GM12878 (cell line): ENCODE data around the gene NFS1. TPM values are rescaled to one million over a fixed set of nuclear protein-coding genes. Genes with fewer than 3 reads are reported as not detected.

Experiments
- ATAC-seq: fragments of 200-7000 bp; cut with Tn5 transposase; 3 replicates; pipeline ENCODE4 v1.9.1; 2020; ENCODE audit warnings: mild to moderate bottlenecking, moderate library complexity
- BruUV-seq: library from RNA; stranded (reverse); fragments of 400-500 nt; replicated peaks from 2 replicates; lab custom pipeline; 2021; lab: Mats Ljungman, UMichigan
- CTCF ChIA-PET: fragments of 300-600 bp; sonication (Branson Sonifier 250); formaldehyde crosslinking; extraction: SDS; loops from one replicate; lab custom pipeline; 2021; ENCODE audit warnings: inconsistent platforms; lab: Yijun Ruan, JAX
- POLR2A ChIA-PET: fragments of 350-600 bp; formaldehyde crosslinking; extraction: SDS; loops from one replicate; lab custom pipeline; 2021; ENCODE audit warnings: inconsistent platforms; lab: Charles Lee
- RAD21 ChIA-PET: fragments of 300-600 bp; sonication (Branson Sonifier 250); formaldehyde crosslinking; loops from one replicate; lab custom pipeline; 2023; ENCODE audit warnings: antibody characterized with exemption; ENCODE audit not compliant: unreplicated experiment; lab: Charles Lee
- SMC1A ChIA-PET: fragments of 300-600 bp; sonication (Branson Sonifier 250); formaldehyde crosslinking; loops from one replicate; lab custom pipeline; 2023; ENCODE audit not compliant: unreplicated experiment, uncharacterized antibody; lab: Charles Lee
- DNase-seq: peaks from one replicate; pipeline ENCODE4 v3.0.0-alpha.2; 2011; ENCODE audit warnings: low read depth, low spot score
- FAIRE-seq: peaks from 3 replicates; lab custom pipeline; 2011; peaks lifted over from hg19 to GRCh38; lab: Jason Lieb, UNC
- H2AFZ ChIP-seq: 2 replicates; pipeline ENCODE4 v1.6.0; 2011; ENCODE audit warnings: low read depth, low read length, control low read depth; ENCODE audit not compliant: control insufficient read depth
- H3K27ac ChIP-seq: 2 replicates; pipeline ENCODE4 v1.5.1; 2011; ENCODE audit warnings: control low read depth; ENCODE audit not compliant: control insufficient read depth, insufficient read depth
- H3K27me3 ChIP-seq, 2 experiments: replicated peaks in 1 of 2; 2 replicates each; pipeline versions ENCODE4 v1.6.0 to v1.6.1; 2011; ENCODE audit warnings: low read length in 1 of 2; ENCODE audit not compliant: control insufficient read depth in 2 of 2, insufficient read depth in 2 of 2
- H3K36me3 ChIP-seq, 2 experiments: 2 replicates each; pipeline ENCODE4 v1.5.1; 2011; ENCODE audit warnings: low read length in 1 of 2; ENCODE audit not compliant: control insufficient read depth in 2 of 2, insufficient read depth in 2 of 2
- H3K4me1 ChIP-seq: 2 replicates; pipeline ENCODE4 v1.6.1; 2011; ENCODE audit warnings: mild to moderate bottlenecking, low read length, moderate library complexity, mixed read lengths; ENCODE audit not compliant: control insufficient read depth, insufficient read depth
- H3K4me2 ChIP-seq: 2 replicates; pipeline ENCODE4 v1.6.0; 2011; ENCODE audit warnings: control low read depth; ENCODE audit not compliant: control insufficient read depth, insufficient read depth
- H3K4me3 ChIP-seq: fragments of 200-600 bp; sonication (generic); 2 replicates; pipeline ENCODE4 v1.5.1; 2016
- H3K79me2 ChIP-seq: 2 replicates; pipeline ENCODE4 v1.6.0; 2011; ENCODE audit warnings: low read length; ENCODE audit not compliant: control insufficient read depth, insufficient read depth
- H3K9ac ChIP-seq: 2 replicates; pipeline ENCODE4 v1.8.0; 2011; ENCODE audit warnings: low read length, control low read depth, mixed read lengths; ENCODE audit not compliant: control insufficient read depth, insufficient read depth
- H3K9me3 ChIP-seq: replicated peaks from 3 replicates; pipeline ENCODE4 v1.5.1; 2011; ENCODE audit warnings: mild to moderate bottlenecking, low read length; ENCODE audit not compliant: control insufficient read depth, insufficient read depth
- H4K20me1 ChIP-seq: 2 replicates; pipeline ENCODE4 v1.6.0; 2011; ENCODE audit not compliant: control insufficient read depth, insufficient read depth
- CEBPB ChIP-seq, 2 experiments: fragments of 150-350 bp in 1 of 2; IDR thresholded peaks; 2 replicates each; pipeline ENCODE4 v1.6.1; 2012 to 2014; ENCODE audit warnings: low read depth in 2 of 2, low read length in 2 of 2, borderline replicate concordance in 1 of 2, inconsistent platforms in 1 of 2
- HDAC6 ChIP-seq: fragments of 200-600 bp; sonication (generic); IDR thresholded peaks from one replicate; pipeline ENCODE4 v1.8.0; 2017; ENCODE audit warnings: antibody characterized with exemption; ENCODE audit not compliant: unreplicated experiment
- IKZF1 ChIP-seq: fragments of 450-650 bp; conservative IDR thresholded peaks from 2 replicates; pipeline ENCODE4 v1.6.1; 2017; ENCODE audit warnings: antibody characterized with exemption, mild to moderate bottlenecking
- JUND ChIP-seq: IDR thresholded peaks from 2 replicates; pipeline ENCODE4 v1.6.1; 2012; ENCODE audit warnings: low read depth, mild to moderate bottlenecking, low read length, improper control_type of control experiment, moderate library complexity
- NFXL1 ChIP-seq: fragments of 450-650 bp; IDR thresholded peaks from 2 replicates; pipeline ENCODE4 v1.6.1; 2017; ENCODE audit warnings: antibody characterized with exemption, mild to moderate bottlenecking, borderline replicate concordance
- SPI1 ChIP-seq: IDR thresholded peaks from 2 replicates; pipeline ENCODE4 v1.6.1; 2011; ENCODE audit warnings: low read depth, mild to moderate bottlenecking, low read length, moderate library complexity, borderline replicate concordance; ENCODE audit not compliant: insufficient read depth
- TCF12 ChIP-seq: IDR thresholded peaks from 2 replicates; pipeline ENCODE4 v1.6.1; 2011; ENCODE audit warnings: low read depth, mild to moderate bottlenecking, low read length
- WGBS: methylation state at CpG from one replicate; pipeline ENCODE4 v1.1.6; 2016; ENCODE audit warnings: low lambda C conversion rate; ENCODE audit not compliant: insufficient replicate concordance, insufficient coverage; ENCODE audit errors: missing lambda C conversion rate; 5-methylcytosine and 5-hydroxymethylcytosine counted together
- in situ Hi-C: fragments of 300-500 bp; cut with MboI; formaldehyde crosslinking; loops from 9 replicates; pipeline ENCODE4 v1.14.3; 2018; ENCODE audit warnings: mixed read lengths
- intact Hi-C: fragments of 100-400 bp; cut with micrococcal nuclease; formaldehyde crosslinking; loops from one replicate; pipeline ENCODE4 v1.14.2; 2022; ENCODE audit not compliant: unreplicated experiment
- polyA plus RNA-seq, 11 experiments: library from polyadenylated mRNA; depleted of rRNA in 4 of 11; unstranded in 6 of 11; stranded (reverse) in 5 of 11; fragments of >200 nt; fragmentation: Nextera tagmentation in 4 of 11; fragmentation: Illumina TruSeq in 1 of 11; extraction: Ambion mirVana in 4 of 11; extraction: Trizol in 1 of 11; gene quantifications; 1 replicate in 1 of 11; 2 replicates in 10 of 11; pipeline versions ENCODE4 v1.2.1 to v1.2.3, GENCODE V29; 2011 to 2016; ENCODE audit warnings: inconsistent platforms in 2 of 11, missing spikeins in 2 of 11, low read depth in 1 of 11
- total RNA-seq, 4 experiments: library from RNA; depleted of rRNA in 3 of 4; stranded (reverse); fragments of >200 nt in 3 of 4; fragmentation: Illumina TruSeq in 1 of 4; extraction: Trizol in 1 of 4; gene quantifications; 2 replicates each; pipeline versions ENCODE4 v1.2.1 to v1.2.3, GENCODE V29; 2013 to 2021
- TF ChIP-seq, protein P1 (sequence below): fragments of 450-650 bp; IDR thresholded peaks from 2 replicates; pipeline ENCODE4 v1.6.1; 2016; ENCODE audit warnings: mild to moderate bottlenecking
- TF ChIP-seq, protein P2 (sequence below): fragments of 450-650 bp; IDR thresholded peaks from 2 replicates; pipeline ENCODE4 v1.6.1; 2017; ENCODE audit warnings: borderline replicate concordance
- TF ChIP-seq, protein P3 (sequence below): IDR thresholded peaks from 2 replicates; pipeline ENCODE4 v1.6.1; 2012; ENCODE audit warnings: low read depth, low read length, improper control_type of control experiment
- TF ChIP-seq, protein P4 (sequence below): IDR thresholded peaks from 2 replicates; pipeline ENCODE4 v1.6.1; 2012; ENCODE audit warnings: mild to moderate bottlenecking, low read depth, low read length
- TF ChIP-seq, protein P5 (sequence below): fragments of 450-650 bp; formaldehyde crosslinking; IDR thresholded peaks from 2 replicates; pipeline ENCODE4 v1.4.0; 2022; ENCODE audit warnings: mild to moderate bottlenecking, moderate library complexity

Gene NFS1
- total and polyA plus RNA-seq, 10 of the 15 experiments (the other 5 are each of a cell fraction or from before 2014, with no cell fraction given) = 9.2 to 74.1 (median 38.6) TPM

DNA sequence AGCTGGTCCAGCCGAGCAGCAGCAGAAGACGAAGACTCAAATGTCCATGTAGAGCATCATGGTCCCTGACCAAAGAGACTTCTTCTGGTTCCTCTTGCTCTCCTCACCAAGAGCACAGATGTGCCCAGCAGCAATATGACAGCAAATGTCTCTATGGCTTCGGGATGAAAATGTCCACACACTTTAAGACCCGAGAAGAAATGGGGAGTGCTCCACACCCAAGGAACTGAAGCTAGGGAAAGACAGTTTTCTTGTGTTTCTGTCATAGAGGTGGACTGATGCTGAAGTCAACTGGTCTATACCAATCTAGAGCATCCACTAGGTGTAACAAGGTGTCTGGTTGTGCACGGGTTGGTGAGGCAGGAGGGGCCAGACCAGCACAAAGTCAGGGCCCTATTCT is 29.9 kb downstream of the NFS1 start:
- DNase-seq (no peak), FAIRE-seq (no peak), ATAC-seq (no peak)
- 67% methylated on average over 5 of the region's 5 CpGs for WGBS
- no peak overlapping the region for H3K4me3 ChIP-seq
- SMC1A ChIA-PET = interaction anchor here (0.7 kb wide), 1 partner anchor 12 kb away, joined by 3 read pairs; no protein-coding TSS in a partner anchor
- H3K36me3 ChIP-seq = peaks cover 0 to 10% of the 10 kb centered on the region in 2 experiments; a peak in 1 of 4 replicates
- H2AFZ ChIP-seq = no peak overlapping the region
- H3K4me1 ChIP-seq = no peaks in the 10 kb centered on the region
- H3K9ac ChIP-seq = no peak overlapping the region
- RAD21 ChIA-PET = no interaction called here
- intact Hi-C loops (no loop called here), in situ Hi-C loops (no loop called here)
- peaks cover 8% of the 10 kb centered on the region for H3K79me2 ChIP-seq
- CTCF ChIA-PET = interaction anchor here (1.0 kb wide), 1 partner anchor 51 kb away, joined by 3 read pairs; no protein-coding TSS in a partner anchor
- H4K20me1 ChIP-seq = no peaks in the 10 kb centered on the region
- POLR2A ChIA-PET = no interaction called here
- H3K27ac ChIP-seq = no peak overlapping the region
- no TSS peak for BruUV-seq
- H3K27me3 ChIP-seq = no peaks in the 10 kb centered on the region
- H3K9me3 ChIP-seq = no peaks in the 10 kb centered on the region
- no peak overlapping the region for H3K4me2 ChIP-seq
- TF ChIP-seq, protein P1, sequence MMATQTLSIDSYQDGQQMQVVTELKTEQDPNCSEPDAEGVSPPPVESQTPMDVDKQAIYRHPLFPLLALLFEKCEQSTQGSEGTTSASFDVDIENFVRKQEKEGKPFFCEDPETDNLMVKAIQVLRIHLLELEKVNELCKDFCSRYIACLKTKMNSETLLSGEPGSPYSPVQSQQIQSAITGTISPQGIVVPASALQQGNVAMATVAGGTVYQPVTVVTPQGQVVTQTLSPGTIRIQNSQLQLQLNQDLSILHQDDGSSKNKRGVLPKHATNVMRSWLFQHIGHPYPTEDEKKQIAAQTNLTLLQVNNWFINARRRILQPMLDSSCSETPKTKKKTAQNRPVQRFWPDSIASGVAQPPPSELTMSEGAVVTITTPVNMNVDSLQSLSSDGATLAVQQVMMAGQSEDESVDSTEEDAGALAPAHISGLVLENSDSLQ = no peak
- TF ChIP-seq, protein P2, sequence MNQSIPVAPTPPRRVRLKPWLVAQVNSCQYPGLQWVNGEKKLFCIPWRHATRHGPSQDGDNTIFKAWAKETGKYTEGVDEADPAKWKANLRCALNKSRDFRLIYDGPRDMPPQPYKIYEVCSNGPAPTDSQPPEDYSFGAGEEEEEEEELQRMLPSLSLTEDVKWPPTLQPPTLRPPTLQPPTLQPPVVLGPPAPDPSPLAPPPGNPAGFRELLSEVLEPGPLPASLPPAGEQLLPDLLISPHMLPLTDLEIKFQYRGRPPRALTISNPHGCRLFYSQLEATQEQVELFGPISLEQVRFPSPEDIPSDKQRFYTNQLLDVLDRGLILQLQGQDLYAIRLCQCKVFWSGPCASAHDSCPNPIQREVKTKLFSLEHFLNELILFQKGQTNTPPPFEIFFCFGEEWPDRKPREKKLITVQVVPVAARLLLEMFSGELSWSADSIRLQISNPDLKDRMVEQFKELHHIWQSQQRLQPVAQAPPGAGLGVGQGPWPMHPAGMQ = no peak
- TF ChIP-seq CEBPB (IDR thresholded peaks at IDR 0.05; ENCODE audit: borderline replicate concordance in 1 of 2, low read depth in 2 of 2, low read length in 2 of 2) = no peak
- no peak for TF ChIP-seq HDAC6
- TF ChIP-seq, protein P3, sequence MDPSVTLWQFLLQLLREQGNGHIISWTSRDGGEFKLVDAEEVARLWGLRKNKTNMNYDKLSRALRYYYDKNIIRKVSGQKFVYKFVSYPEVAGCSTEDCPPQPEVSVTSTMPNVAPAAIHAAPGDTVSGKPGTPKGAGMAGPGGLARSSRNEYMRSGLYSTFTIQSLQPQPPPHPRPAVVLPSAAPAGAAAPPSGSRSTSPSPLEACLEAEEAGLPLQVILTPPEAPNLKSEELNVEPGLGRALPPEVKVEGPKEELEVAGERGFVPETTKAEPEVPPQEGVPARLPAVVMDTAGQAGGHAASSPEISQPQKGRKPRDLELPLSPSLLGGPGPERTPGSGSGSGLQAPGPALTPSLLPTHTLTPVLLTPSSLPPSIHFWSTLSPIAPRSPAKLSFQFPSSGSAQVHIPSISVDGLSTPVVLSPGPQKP = no peak
- TF ChIP-seq, protein P4, sequence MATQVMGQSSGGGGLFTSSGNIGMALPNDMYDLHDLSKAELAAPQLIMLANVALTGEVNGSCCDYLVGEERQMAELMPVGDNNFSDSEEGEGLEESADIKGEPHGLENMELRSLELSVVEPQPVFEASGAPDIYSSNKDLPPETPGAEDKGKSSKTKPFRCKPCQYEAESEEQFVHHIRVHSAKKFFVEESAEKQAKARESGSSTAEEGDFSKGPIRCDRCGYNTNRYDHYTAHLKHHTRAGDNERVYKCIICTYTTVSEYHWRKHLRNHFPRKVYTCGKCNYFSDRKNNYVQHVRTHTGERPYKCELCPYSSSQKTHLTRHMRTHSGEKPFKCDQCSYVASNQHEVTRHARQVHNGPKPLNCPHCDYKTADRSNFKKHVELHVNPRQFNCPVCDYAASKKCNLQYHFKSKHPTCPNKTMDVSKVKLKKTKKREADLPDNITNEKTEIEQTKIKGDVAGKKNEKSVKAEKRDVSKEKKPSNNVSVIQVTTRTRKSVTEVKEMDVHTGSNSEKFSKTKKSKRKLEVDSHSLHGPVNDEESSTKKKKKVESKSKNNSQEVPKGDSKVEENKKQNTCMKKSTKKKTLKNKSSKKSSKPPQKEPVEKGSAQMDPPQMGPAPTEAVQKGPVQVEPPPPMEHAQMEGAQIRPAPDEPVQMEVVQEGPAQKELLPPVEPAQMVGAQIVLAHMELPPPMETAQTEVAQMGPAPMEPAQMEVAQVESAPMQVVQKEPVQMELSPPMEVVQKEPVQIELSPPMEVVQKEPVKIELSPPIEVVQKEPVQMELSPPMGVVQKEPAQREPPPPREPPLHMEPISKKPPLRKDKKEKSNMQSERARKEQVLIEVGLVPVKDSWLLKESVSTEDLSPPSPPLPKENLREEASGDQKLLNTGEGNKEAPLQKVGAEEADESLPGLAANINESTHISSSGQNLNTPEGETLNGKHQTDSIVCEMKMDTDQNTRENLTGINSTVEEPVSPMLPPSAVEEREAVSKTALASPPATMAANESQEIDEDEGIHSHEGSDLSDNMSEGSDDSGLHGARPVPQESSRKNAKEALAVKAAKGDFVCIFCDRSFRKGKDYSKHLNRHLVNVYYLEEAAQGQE = no peak
- TF ChIP-seq NFXL1 = no peak
- TF ChIP-seq IKZF1 = no peak
- TF ChIP-seq, protein P5, sequence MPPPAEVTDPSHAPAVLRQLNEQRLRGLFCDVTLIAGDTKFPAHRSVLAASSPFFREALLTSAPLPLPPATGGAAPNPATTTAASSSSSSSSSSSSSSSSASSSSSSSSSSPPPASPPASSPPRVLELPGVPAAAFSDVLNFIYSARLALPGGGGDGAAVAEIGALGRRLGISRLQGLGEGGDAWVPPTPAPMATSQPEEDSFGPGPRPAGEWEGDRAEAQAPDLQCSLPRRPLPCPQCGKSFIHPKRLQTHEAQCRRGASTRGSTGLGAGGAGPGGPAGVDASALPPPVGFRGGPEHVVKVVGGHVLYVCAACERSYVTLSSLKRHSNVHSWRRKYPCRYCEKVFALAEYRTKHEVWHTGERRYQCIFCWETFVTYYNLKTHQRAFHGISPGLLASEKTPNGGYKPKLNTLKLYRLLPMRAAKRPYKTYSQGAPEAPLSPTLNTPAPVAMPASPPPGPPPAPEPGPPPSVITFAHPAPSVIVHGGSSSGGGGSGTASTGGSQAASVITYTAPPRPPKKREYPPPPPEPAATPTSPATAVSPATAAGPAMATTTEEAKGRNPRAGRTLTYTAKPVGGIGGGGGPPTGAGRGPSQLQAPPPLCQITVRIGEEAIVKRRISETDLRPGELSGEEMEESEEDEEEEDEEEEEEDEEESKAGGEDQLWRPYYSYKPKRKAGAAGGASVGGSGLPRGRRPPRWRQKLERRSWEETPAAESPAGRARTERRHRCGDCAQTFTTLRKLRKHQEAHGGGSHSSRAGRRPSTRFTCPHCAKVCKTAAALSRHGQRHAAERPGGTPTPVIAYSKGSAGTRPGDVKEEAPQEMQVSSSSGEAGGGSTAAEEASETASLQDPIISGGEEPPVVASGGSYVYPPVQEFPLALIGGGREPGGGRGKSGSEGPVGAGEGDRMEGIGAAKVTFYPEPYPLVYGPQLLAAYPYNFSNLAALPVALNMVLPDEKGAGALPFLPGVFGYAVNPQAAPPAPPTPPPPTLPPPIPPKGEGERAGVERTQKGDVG (CRISPR knock-in tag) = no peak
- no peak for TF ChIP-seq JUND
- no peak for TF ChIP-seq SPI1
- no peak for TF ChIP-seq TCF12
